OCI-LY1 (cell line): ENCODE results near the gene ILRUN.

Experiments
- CTCF ChIP-seq: fragments of 200-600 bp; sonication (generic), shearing (Covaris generic); IDR thresholded peaks from 2 replicates; pipeline ENCODE4 v1.5.1; 2017; ENCODE audit warnings: mild to moderate bottlenecking, antibody characterized with exemption, low read length, moderate library complexity, mixed read lengths
- EZH2 ChIP-seq: fragments of 200-600 bp; sonication (generic), shearing (Covaris generic); IDR thresholded peaks from 2 replicates; pipeline ENCODE4 v1.8.0; 2017; ENCODE audit warnings: borderline replicate concordance, mixed run types, mild to moderate bottlenecking, antibody characterized with exemption, low read length, moderate library complexity, mixed read lengths

GRCh38 chr6:34663371-34663770 lies 33.2 kb downstream of the ILRUN start:
- TF ChIP-seq CTCF (no peak), EZH2 (no peak)
